Measurements from ENCODE around the gene RTN4. TPM values are rescaled to one million over a fixed set of nuclear protein-coding genes. Genes with fewer than 3 reads are reported as not detected.
A peak's percentile ranks its signal among the peaks of the same experiment; 100 is the strongest.
"Not testable (repeated sequence)": the region's sequence is repeated elsewhere in the genome, so short reads cannot be mapped to it uniquely, and the experiment has no call there.

The RTN4 gene
- total and polyA plus RNA-seq, 2 donors from 2014 or later = 296 to 329 TPM

- DNase-seq = no peak
- intact Hi-C loops (cut with DNase I) = no loop called here
- no peaks in the 10 kb centered on the region for H3K36me3 ChIP-seq (ENCODE audit: control insufficient read depth in 2 of 3, insufficient read depth in 3 of 3, low read length in 3 of 3)
- H3K9me3 ChIP-seq (ENCODE audit: control insufficient read depth in 2 of 3, insufficient read depth in 1 of 3, low read length in 3 of 3) = no peaks in the 10 kb centered on the region
- no peak overlapping the region for H3K9ac ChIP-seq (ENCODE audit: low read length in 3 of 3)
- no peak for TF ChIP-seq CTCF (IDR thresholded peaks at IDR 0.05; ENCODE audit: borderline replicate concordance, extremely low read depth, insufficient read depth)
- peaks cover 5 to 7% (median 5%) of the 10 kb centered on the region in 3 donors for H3K4me1 ChIP-seq (ENCODE audit: control insufficient read depth in 2 of 3, insufficient read depth in 2 of 3, low read depth in 1 of 3, low read length in 3 of 3)
- no peak overlapping the region for H3K4me3 ChIP-seq (ENCODE audit: low read length in 3 of 3)
- H3K27me3 ChIP-seq (ENCODE audit: control insufficient read depth, insufficient read depth, low read length) = no peaks in the 10 kb centered on the region
- FAIRE-seq = no peak
- H3K27ac ChIP-seq (ENCODE audit: low read depth in 2 of 2, low read length in 2 of 2) = no peak overlapping the region
These were observed 5.8 kb upstream of the RTN4 start for GRCh38 chr2:55056024-55056521.

GRCh38 chr2:55054106-55054875 lies 4.0 kb upstream of the RTN4 start:
- Histone ChIP-seq H3K4me3 (ENCODE audit: low read length in 3 of 3) (no peak overlapping the region), H3K9me3 (ENCODE audit: control insufficient read depth in 2 of 3, insufficient read depth in 1 of 3, low read length in 3 of 3) (no peaks in the 10 kb centered on the region), H3K9ac (ENCODE audit: low read length in 3 of 3) (no peak overlapping the region), H3K36me3 (ENCODE audit: control insufficient read depth in 2 of 3, insufficient read depth in 3 of 3, low read length in 3 of 3) (no peaks in the 10 kb centered on the region), H3K27me3 (ENCODE audit: control insufficient read depth, insufficient read depth, low read length) (no peaks in the 10 kb centered on the region), H3K4me1 (ENCODE audit: control insufficient read depth in 2 of 3, insufficient read depth in 2 of 3, low read depth in 1 of 3, low read length in 3 of 3) (peaks cover 5 to 7% (median 5%) of the 10 kb centered on the region in 3 donors), H3K27ac (ENCODE audit: low read depth in 2 of 2, low read length in 2 of 2) (no peak overlapping the region)
- no peak for TF ChIP-seq CTCF (IDR thresholded peaks at IDR 0.05; ENCODE audit: borderline replicate concordance, extremely low read depth, insufficient read depth)
- peak in 2 of 5 donors; percentile 55 to 59 for DNase-seq
- intact Hi-C loops (cut with DNase I) = no loop called here
- FAIRE-seq = no peak

GRCh38 chr2:55053225-55053624 lies 3.0 kb upstream of the RTN4 start:
- H3K4me1 ChIP-seq (ENCODE audit: control insufficient read depth in 2 of 3, insufficient read depth in 2 of 3, low read depth in 1 of 3, low read length in 3 of 3); H3K9me3 ChIP-seq (ENCODE audit: control insufficient read depth in 2 of 3, insufficient read depth in 1 of 3, low read length in 3 of 3); H3K9ac ChIP-seq (ENCODE audit: low read length in 3 of 3); H3K36me3 ChIP-seq (ENCODE audit: control insufficient read depth in 2 of 3, insufficient read depth in 3 of 3, low read length in 3 of 3); H3K4me3 ChIP-seq (ENCODE audit: low read length in 3 of 3); DNase-seq; intact Hi-C loops (cut with DNase I); FAIRE-seq; H3K27me3 ChIP-seq (ENCODE audit: control insufficient read depth, insufficient read depth, low read length); H3K27ac ChIP-seq (ENCODE audit: low read depth in 2 of 2, low read length in 2 of 2): not testable (repeated sequence)

GRCh38 chr2:55052129-55053061 lies 2.1 kb upstream of the RTN4 start:
- Histone ChIP-seq H3K27ac (ENCODE audit: low read depth in 2 of 2, low read length in 2 of 2) (peak overlapping the region; percentile 12 to 99), H3K9me3 (ENCODE audit: control insufficient read depth in 2 of 3, insufficient read depth in 1 of 3, low read length in 3 of 3) (no peaks in the 10 kb centered on the region), H3K9ac (ENCODE audit: low read length in 3 of 3) (peak overlapping the region in 2 of 3 donors; percentile 8 to 37), H3K36me3 (ENCODE audit: control insufficient read depth in 2 of 3, insufficient read depth in 3 of 3, low read length in 3 of 3) (no peaks in the 10 kb centered on the region), H3K27me3 (ENCODE audit: control insufficient read depth, insufficient read depth, low read length) (no peaks in the 10 kb centered on the region), H3K4me1 (ENCODE audit: control insufficient read depth in 2 of 3, insufficient read depth in 2 of 3, low read depth in 1 of 3, low read length in 3 of 3) (peaks cover 5 to 10% (median 7%) of the 10 kb centered on the region in 3 donors), H3K4me3 (ENCODE audit: low read length in 3 of 3) (peak overlapping the region in 2 of 3 donors; percentile 9 to 30)
- no peak for DNase-seq
- FAIRE-seq = no peak
- TF ChIP-seq CTCF (IDR thresholded peaks at IDR 0.05; ENCODE audit: borderline replicate concordance, extremely low read depth, insufficient read depth) = no peak
- intact Hi-C loops (cut with DNase I) = no loop called here
